Neuron (in vitro differentiated cells): ENCODE measurements around the gene ABCA9.
"Not testable (repeated sequence)": the region's sequence is repeated elsewhere in the genome, so short reads cannot be mapped to it uniquely, and the experiment has no call there.

ENCODE experiments used
- H2AFZ ChIP-seq: one replicate; pipeline ENCODE4 v1.6.1; 2013; ENCODE audit warnings: low read depth, mild to moderate bottlenecking, inconsistent platforms, low read length, moderate library complexity
- H3K27me3 ChIP-seq: one replicate; pipeline ENCODE4 v1.6.1; 2013; ENCODE audit warnings: low read length; ENCODE audit not compliant: insufficient read depth
- H3K36me3 ChIP-seq: one replicate; pipeline ENCODE4 v1.6.1; 2013; ENCODE audit warnings: low read length; ENCODE audit not compliant: insufficient read depth
- H3K4me1 ChIP-seq: one replicate; pipeline ENCODE4 v1.6.1; 2013; ENCODE audit warnings: low read length; ENCODE audit not compliant: insufficient read depth
- H3K4me3 ChIP-seq: 2 replicates; pipeline ENCODE4 v1.5.1; 2013; ENCODE audit warnings: mild to moderate bottlenecking, low read length, moderate library complexity
- H3K9me3 ChIP-seq: one replicate; pipeline ENCODE4 v1.6.1; 2013; ENCODE audit warnings: low read length

ABCA9 gene

DNA sequence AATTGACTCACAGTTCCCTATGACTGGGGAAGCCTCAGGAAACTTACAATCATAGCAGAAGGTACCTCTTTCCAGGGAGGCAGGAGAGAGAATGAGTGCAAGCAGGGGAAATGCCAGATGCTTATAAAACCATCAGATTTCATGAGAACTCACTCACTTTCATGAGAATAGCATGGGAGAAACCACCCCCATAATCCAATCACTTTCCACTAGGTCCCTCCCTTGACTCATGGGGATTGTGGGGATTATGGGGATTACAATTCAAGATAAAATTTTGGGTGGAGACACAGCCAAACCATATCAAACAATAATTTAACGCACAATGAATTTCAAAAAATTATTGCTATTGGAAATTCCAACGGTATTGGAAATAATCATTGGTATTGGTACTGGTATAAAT, 15.1 kb downstream of the ABCA9 start:
- H3K27me3 ChIP-seq = no peaks in the 10 kb centered on the region
- no peak overlapping the region for H3K4me3 ChIP-seq
- H2AFZ ChIP-seq = no peak overlapping the region
- no peaks in the 10 kb centered on the region for H3K9me3 ChIP-seq
- peaks cover 7% of the 10 kb centered on the region for H3K4me1 ChIP-seq
- H3K36me3 ChIP-seq = no peaks in the 10 kb centered on the region

DNA sequence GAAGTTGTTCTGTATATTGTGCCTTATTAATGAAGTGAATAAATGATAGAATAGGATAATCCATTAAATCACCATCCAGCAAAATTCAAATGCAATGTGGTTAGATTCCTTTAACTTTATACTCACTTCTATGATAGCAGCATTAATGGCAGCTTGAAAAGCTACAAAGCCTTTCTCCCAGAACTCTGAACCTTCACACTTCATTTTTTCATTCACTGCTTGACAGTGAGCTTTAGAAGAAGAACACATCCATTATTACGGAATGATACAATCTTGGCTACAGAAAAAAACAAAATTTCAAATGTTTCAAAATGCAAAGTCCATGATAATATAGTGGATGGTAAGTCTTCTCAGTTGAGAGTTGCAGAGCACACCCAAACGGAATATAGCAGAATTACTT, 16.4 kb downstream of the ABCA9 start:
- Histone ChIP-seq H2AFZ (no peak overlapping the region), H3K9me3 (no peaks in the 10 kb centered on the region), H3K4me3 (no peak overlapping the region), H3K36me3 (no peaks in the 10 kb centered on the region), H3K27me3 (no peaks in the 10 kb centered on the region), H3K4me1 (peaks cover 7% of the 10 kb centered on the region)

DNA sequence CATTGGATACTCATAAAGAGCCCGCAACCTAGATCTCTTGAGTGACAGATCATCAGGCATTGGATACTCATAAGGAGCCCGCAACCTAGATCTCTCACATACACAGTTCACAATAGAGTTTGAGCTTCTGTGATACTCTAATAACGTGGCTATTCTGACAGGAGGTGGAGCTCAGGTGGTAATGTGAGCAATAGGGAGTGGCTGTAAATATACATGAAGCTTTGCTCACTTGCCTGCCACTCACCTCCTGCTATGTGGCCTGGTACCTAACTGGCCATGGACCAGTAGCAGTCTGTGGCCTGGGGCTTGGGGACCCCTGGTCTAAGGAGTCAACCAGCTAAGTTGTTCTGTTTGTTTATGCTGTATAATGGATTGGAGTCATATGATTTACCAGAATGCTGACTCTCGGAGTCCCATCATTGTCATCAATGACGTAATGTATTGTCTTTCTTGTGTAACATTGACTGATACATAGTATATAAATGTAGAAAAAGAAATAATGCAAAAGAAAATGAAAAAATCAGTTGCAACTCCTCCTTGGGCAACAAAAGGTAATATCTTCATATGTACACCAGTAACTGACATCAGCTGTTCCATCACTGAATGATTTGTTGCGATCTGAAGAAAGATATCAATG, 17.5 kb downstream of the ABCA9 start:
- Histone ChIP-seq H3K9me3 (no peaks in the 10 kb centered on the region), H3K36me3 (no peaks in the 10 kb centered on the region), H3K4me1 (peaks cover 7% of the 10 kb centered on the region), H2AFZ (no peak overlapping the region), H3K4me3 (no peak overlapping the region), H3K27me3 (no peaks in the 10 kb centered on the region)

DNA sequence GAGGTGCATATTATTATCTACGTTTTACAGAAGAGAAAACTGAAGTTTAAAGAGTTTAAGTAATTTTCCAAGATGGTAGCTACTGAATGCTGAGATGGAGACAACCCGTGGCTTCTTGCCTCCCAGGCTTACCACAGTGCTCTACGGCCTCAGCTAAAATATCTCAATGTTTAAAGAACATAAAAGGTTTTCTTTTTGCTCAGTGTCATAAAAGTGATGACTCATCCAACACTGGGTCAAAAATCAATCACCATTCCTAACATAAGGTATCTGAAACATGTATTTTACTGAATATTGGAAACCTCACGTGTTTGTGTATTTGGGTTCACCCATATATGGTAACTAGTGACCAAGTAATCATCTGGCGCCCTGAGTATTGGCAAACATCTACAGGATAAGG, 18.4 kb downstream of the ABCA9 start:
- Histone ChIP-seq H3K4me3 (no peak overlapping the region), H3K27me3 (no peaks in the 10 kb centered on the region), H3K9me3 (no peaks in the 10 kb centered on the region), H3K36me3 (no peaks in the 10 kb centered on the region), H2AFZ (no peak overlapping the region), H3K4me1 (peaks cover 3% of the 10 kb centered on the region)

DNA sequence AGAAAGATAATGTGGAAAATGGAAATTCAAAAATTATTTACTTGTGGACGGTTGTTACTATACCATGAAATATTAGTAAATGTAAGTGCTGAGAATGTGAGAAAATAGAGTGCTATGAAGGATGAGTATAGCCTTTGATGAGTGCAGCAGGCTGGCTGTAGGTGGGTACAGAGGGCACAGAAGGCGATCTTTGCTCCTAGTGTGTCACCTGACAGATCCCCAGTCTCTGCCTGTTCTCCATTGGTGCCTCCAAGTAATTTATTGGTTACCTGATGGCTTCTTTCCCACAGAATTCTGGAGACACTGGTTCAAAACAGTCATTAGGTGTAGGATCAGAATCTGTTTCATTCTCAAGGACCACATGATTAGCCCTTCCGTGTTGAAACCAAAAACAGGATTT, 28.9 kb downstream of the ABCA9 start:
- Histone ChIP-seq H3K9me3 (no peaks in the 10 kb centered on the region), H2AFZ (no peak overlapping the region), H3K4me1 (no peaks in the 10 kb centered on the region), H3K27me3 (no peaks in the 10 kb centered on the region), H3K4me3 (no peak overlapping the region), H3K36me3 (no peaks in the 10 kb centered on the region)

DNA sequence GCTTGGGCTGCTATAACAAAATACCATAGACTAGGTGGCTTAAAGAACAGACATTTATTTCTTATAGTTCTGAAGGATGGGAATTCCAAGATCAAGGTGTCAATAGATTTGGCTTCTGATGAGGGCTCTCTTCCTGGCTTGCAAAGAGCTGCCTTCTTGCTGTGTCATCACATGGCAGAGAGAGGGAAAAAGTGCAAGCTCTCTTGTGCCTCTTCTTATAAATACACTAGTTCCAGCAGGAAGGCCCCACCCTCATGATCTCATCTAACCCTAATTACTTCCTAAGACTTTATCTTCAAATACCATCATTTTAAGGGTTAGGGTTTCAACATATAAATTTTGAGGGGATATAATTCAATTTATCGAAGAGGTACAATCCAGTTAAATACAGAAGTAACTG, 30.6 kb downstream of the ABCA9 start:
- no peak overlapping the region for H2AFZ ChIP-seq
- H3K4me3 ChIP-seq = no peak overlapping the region
- no peaks in the 10 kb centered on the region for H3K4me1 ChIP-seq
- H3K27me3 ChIP-seq = no peaks in the 10 kb centered on the region
- H3K9me3 ChIP-seq = no peaks in the 10 kb centered on the region
- no peaks in the 10 kb centered on the region for H3K36me3 ChIP-seq

DNA sequence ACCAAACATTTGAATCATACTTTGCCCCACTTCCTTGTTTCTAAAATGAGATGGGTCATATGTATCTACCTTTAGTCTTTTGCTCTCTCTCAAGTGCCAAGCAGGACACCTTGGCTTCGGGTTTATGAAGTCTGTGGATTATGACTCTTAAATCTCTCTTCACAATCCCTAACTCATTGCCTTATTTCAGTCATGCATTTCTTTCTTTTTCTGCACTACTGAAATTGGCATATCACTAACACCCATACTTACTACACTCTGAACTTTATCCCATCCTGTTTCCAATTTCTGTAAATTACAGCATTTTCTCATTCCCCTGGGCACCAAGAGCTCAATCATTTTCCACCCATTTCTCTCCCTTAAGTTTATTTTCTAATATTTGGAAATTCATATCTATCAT, 42.0 kb downstream of the ABCA9 start:
- Histone ChIP-seq H2AFZ (no peak overlapping the region), H3K27me3 (no peaks in the 10 kb centered on the region), H3K9me3 (no peaks in the 10 kb centered on the region), H3K4me1 (no peaks in the 10 kb centered on the region), H3K4me3 (no peak overlapping the region), H3K36me3 (no peaks in the 10 kb centered on the region)

DNA sequence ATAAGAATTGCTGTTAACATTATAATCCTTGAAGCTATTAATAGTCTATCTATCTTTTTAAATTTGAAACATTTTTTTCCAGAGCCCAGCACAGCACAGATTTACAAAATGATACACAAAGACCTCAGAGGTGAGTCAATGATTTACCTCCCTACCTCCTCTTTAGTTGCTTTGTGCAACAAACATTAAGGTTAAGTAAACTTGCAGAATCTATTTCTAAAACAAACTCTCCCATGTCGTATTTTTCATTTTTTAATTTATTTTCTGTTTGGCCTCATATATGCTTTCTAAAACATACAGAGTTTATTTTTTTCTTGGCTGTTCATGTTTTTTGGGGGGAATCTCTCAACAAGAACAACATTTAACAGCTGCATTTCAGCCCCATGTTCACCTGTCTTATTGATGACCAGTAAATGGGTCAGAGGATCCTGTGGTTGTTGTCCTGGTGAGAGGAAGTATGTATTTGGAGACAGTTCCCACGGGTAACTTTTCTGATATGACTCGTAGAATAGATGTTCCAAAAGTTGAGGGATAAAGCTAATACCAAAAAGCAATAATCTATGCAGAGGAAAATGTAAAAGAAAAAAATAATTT, 42.6 kb downstream of the ABCA9 start:
- Histone ChIP-seq H3K4me3 (no peak overlapping the region), H3K27me3 (no peaks in the 10 kb centered on the region), H2AFZ (no peak overlapping the region), H3K9me3 (no peaks in the 10 kb centered on the region), H3K36me3 (no peaks in the 10 kb centered on the region), H3K4me1 (no peaks in the 10 kb centered on the region)

DNA sequence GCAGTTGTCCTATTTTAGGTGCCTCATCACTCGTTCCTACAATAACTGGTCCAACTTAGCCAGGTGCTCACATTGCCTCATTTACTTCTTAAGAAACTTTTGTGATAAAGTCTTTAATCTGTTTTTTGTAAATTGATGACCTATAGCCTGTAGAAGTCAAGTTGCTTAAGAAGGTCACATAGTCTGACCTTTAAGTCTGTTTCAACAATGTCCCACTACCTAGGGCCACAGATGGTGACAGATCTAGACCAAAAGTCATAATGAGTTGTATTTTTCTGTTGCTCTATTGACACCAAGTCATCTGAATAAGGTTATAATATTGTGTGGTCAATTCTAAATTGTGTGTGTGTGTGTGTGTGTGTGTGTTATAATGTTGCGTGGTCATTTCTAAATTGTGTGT, 45.1 kb downstream of the ABCA9 start:
- H2AFZ ChIP-seq = no peak overlapping the region
- no peaks in the 10 kb centered on the region for H3K36me3 ChIP-seq
- no peak overlapping the region for H3K4me3 ChIP-seq
- no peaks in the 10 kb centered on the region for H3K27me3 ChIP-seq
- H3K9me3 ChIP-seq = no peaks in the 10 kb centered on the region
- no peaks in the 10 kb centered on the region for H3K4me1 ChIP-seq

DNA sequence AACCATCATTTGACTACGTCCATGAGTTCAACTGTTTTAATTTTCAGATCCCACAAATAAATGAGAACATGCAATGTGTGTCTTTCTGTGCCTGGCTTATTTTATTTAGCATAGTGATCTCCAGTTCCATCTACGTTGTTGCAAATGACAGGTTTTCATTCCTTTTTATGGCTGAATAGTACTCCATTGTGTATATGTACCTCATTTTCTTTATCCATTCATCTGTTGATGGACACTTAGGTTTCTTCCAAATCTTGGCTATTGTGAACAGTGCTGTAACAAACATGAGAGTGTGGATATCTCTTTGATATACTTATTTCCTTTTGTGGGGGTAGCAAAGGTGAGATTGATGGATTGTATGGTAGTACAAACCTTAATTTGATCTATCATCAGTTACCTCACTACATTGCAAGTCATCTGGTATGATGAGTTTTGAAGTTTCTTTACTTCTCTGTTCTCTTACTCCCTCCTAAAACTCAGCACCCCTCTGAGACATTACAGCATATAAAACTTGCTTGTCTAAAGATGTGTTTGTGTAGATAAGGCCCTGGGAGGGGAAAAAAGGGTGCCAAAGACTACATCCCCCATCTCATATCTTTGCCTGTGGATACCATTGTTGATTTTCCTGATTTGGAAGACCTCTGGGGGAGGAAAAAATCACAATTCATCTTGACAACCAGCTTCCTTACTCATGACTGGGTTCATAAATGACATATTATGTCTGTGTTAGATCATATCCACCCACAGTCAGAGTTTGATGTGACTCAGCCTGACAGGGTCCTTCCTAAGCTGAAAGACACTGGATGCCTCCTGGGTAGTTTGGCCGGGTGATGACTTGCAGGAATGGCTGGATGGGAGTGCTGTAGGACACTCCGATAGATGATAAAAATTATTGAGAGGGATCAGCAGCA, 47.6 kb downstream of the ABCA9 start:
- Histone ChIP-seq H3K4me1 (no peaks in the 10 kb centered on the region), H3K9me3 (no peaks in the 10 kb centered on the region), H3K36me3 (no peaks in the 10 kb centered on the region), H2AFZ (no peak overlapping the region), H3K4me3 (no peak overlapping the region), H3K27me3 (peaks cover 2% of the 10 kb centered on the region)

DNA sequence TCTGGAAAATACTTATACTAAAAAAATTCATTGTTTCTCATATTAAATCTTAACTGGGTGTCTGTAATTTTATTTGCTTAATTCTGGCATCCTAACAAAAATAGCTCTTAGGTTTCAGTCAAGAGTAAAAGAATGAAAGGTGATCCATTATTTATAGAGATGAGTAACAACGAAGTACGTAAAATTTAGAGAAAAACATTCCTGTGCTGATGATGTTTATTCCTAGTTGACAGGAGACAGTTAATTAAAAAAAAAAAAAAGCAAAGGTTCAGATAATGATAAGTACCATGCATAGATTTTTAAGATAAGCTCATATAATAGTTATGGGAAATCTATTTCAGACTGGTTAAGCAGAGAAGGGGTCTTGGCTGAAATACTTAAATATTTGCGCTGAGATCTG, 50.8 kb downstream of the ABCA9 start:
- Histone ChIP-seq H3K9me3 (no peaks in the 10 kb centered on the region), H3K4me1 (no peaks in the 10 kb centered on the region), H2AFZ (no peak overlapping the region), H3K4me3 (no peak overlapping the region), H3K27me3 (peaks cover 2% of the 10 kb centered on the region), H3K36me3 (no peaks in the 10 kb centered on the region)

DNA sequence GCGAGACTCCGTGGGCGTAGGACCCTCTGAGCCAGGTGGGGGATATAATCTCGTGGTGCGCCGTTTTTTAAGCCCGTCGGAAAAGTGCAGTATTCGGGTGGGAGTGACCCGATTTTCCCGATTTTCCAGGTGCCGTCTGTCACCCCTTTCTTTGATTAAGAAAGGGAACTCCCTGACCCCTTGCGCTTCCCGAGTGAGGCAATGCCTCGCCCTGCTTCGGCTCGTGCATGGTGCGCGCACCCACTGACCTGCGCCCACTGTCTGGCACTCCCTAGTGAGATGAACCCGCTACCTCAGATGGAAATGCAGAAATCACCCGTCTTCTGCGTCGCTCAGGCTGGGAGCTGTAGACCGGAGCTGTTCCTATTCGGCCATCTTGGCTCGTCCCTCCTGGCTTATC, 56.0 kb downstream of the ABCA9 start:
- not testable (repeated sequence) for H2AFZ ChIP-seq, H3K36me3 ChIP-seq, H3K9me3 ChIP-seq, H3K4me1 ChIP-seq, H3K27me3 ChIP-seq, H3K4me3 ChIP-seq

DNA sequence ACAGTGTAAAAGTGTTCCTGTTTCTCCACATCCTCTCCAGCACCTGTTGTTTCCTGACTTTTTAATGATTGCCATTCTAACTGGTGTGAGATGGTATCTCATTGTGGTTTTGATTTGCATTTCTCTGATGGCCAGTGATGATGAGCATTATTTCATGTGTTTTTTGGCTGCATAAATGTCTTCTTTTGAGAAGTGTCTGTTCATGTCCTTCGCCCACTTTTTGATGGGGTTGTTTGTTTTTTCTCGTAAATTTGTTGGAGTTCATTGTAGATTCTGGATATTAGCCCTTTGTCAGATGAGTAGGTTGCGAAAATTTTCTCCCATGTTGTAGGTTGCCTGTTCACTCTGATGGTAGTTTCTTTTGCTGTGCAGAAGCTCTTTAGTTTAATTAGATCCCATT, 61.0 kb downstream of the ABCA9 start:
- H3K4me3 ChIP-seq, H3K36me3 ChIP-seq, H3K27me3 ChIP-seq, H3K9me3 ChIP-seq, H2AFZ ChIP-seq, H3K4me1 ChIP-seq: not testable (repeated sequence)
